Activated effector memory CD4-positive, alpha-beta T cell treated with Interleukin-2 at 50 U/mL for 16 hours (primary cell): Measurements from ENCODE around the gene WDR46.

ENCODE experiments used
- DNase-seq: peaks from one replicate; pipeline ENCODE4 v3.0.0-alpha.2; 2020

WDR46 gene

GRCh38 chr6:33288921-33289783 lies at the start of gene WDR46, which contains the start of gene PFDN6:
TSS of gene WDR46 (minus strand) at chr6:33289239. CDS start at chr6:33289170, 69 bp downstream.
TSS of gene PFDN6 (plus strand) at chr6:33289601. CDS start at chr6:33289857, 256 bp downstream.
- peak; percentile 75 for DNase-seq

- no peak for DNase-seq
Observed at GRCh38 chr6:33336495-33336894, 47.5 kb upstream of the WDR46 start.

GRCh38 chr6:33335916-33336315 lies 46.9 kb upstream of the WDR46 start:
- no peak for DNase-seq

- no peak for DNase-seq
Observed at GRCh38 chr6:33333666-33334065, 44.6 kb upstream of the WDR46 start.

- no peak for DNase-seq
Observed at GRCh38 chr6:33330736-33331135, 41.7 kb upstream of the WDR46 start.

- DNase-seq, result no peak
Observed at GRCh38 chr6:33329058-33329457, 40.0 kb upstream of the WDR46 start.

GRCh38 chr6:33324125-33324524 lies 35.1 kb upstream of the WDR46 start:
- DNase-seq, result no peak

GRCh38 chr6:33323623-33323948 lies 34.5 kb upstream of the WDR46 start:
- peak; percentile 14 for DNase-seq

- DNase-seq, result no peak
Observed at GRCh38 chr6:33321227-33321626, 32.2 kb upstream of the WDR46 start.

GRCh38 chr6:33320315-33321181 lies 31.5 kb upstream of the WDR46 start:
- DNase-seq, result no peak

- no peak for DNase-seq
Observed at GRCh38 chr6:33319939-33320314, 30.9 kb upstream of the WDR46 start.

GRCh38 chr6:33318426-33319073 lies 29.5 kb upstream of the WDR46 start:
- DNase-seq, result no peak

- DNase-seq, result peak; percentile 93
Observed at GRCh38 chr6:33317669-33318425, 28.8 kb upstream of the WDR46 start, which contains the start of gene ZBTB22. TSS of gene ZBTB22 (minus strand) at chr6:33317744. CDS start at chr6:33316916, 828 bp downstream.

GRCh38 chr6:33317419-33317668 lies 28.3 kb upstream of the WDR46 start:
- DNase-seq, result no peak

- DNase-seq, result no peak
Observed at GRCh38 chr6:33316603-33317418, 27.8 kb upstream of the WDR46 start.

- no peak for DNase-seq
Observed at GRCh38 chr6:33315793-33316602, 27.0 kb upstream of the WDR46 start.

GRCh38 chr6:33314943-33315792 lies 26.1 kb upstream of the WDR46 start:
- DNase-seq, result no peak

- DNase-seq, result peak; percentile 48
Observed at GRCh38 chr6:33314515-33314942, 25.5 kb upstream of the WDR46 start.

GRCh38 chr6:33313709-33314514 lies 24.9 kb upstream of the WDR46 start, which contains the start of gene TAPBP:
TSS of gene TAPBP (minus strand) at chr6:33314078. CDS start at chr6:33314041, 37 bp downstream.
- peak; percentile 69 for DNase-seq
